Lower leg skin (tissue), 3 donors: ENCODE results near the gene USP46.

Experiments used
- CTCF ChIP-seq, 3 donors: fragments of 450-650 bp; IDR thresholded peaks; one replicate each; pipeline ENCODE4 v1.5.1; 2016; ENCODE audit warnings: antibody characterized with exemption in 3 of 3, mild to moderate bottlenecking in 3 of 3, moderate library complexity in 2 of 3
- POLR2A ChIP-seq, 2 donors: fragments of 450-650 bp; IDR thresholded peaks; one replicate each; pipeline ENCODE4 v1.6.1; 2016 to 2017; ENCODE audit warnings: antibody characterized with exemption in 2 of 2, mild to moderate bottlenecking in 1 of 2, moderate library complexity in 1 of 2

GRCh38 chr4:52675111-52675510 is 16.0 kb upstream of the USP46 start:
- TF ChIP-seq CTCF (IDR thresholded peaks at IDR 0.05) (no peak), POLR2A (IDR thresholded peaks at IDR 0.05) (no peak)
